ENCODE data around the gene FAM216A. TPM values are rescaled to one million over a fixed set of nuclear protein-coding genes. Genes with fewer than 3 reads are reported as not detected.

Gene FAM216A
- total RNA-seq, 2 experiments from 2014 or later: 77.1 to 77.3 TPM

GRCh38 chr12:110538869-110539622 lies 70.4 kb downstream of the FAM216A start:
- ChIA-PET CTCF (interaction anchor here (0.6 to 13.1 kb wide), 5 partner anchors 13 to 157 kb away, joined by 3 to 142 read pairs (median 3); no protein-coding TSS in a partner anchor), POLR2A (interaction anchor here (1.2 to 1.3 kb wide), 3 partner anchors 8 to 41 kb away, joined by 3 to 6 read pairs (median 4); no protein-coding TSS in a partner anchor)

More at GRCh38 chr12:110538869-110539622, 70.4 kb downstream of the FAM216A start:
- ATAC-seq (no peak), DNase-seq (no peak)
- peaks cover 36% of the 10 kb centered on the region for H3K4me1 Mint-ChIP-seq (ENCODE audit: low read depth)
- H3K36me3 Mint-ChIP-seq (ENCODE audit: low read depth): peaks cover 62% of the 10 kb centered on the region
- intact Hi-C loops (cut with micrococcal nuclease): no loop called here
- no peaks in the 10 kb centered on the region for H3K27me3 Mint-ChIP-seq
- no peaks in the 10 kb centered on the region for H3K9me3 Mint-ChIP-seq
- no peak overlapping the region for H3K4me3 Mint-ChIP-seq
- TF ChIP-seq CTCF (IDR thresholded peaks at IDR 0.05): no peak
- peak overlapping the region; percentile 63 for H3K27ac Mint-ChIP-seq

Other genes starting within 250 kb of the FAM216A start
- 100 to 1,000 TPM; 107 to 111 TPM for gene ATP2A2, start 187.6 kb upstream of the FAM216A start, total RNA-seq
- gene ANAPC7, start 65.1 kb upstream of the FAM216A start, total RNA-seq: 10 to 100 TPM; 44.9 to 52.9 TPM
- gene ARPC3, start 18.5 kb upstream of the FAM216A start, total RNA-seq: 100 to 1,000 TPM; 229 to 240 TPM
- gene GPN3, start 588 bp upstream of the FAM216A start, total RNA-seq: 10 to 100 TPM; 69.1 TPM
- 10 to 100 TPM; 71.7 to 76.4 TPM for gene VPS29, start 33.3 kb downstream of the FAM216A start, total RNA-seq
- 1 to 10 TPM; 1.7 to 1.9 TPM for gene RAD9B, start 33.5 kb downstream of the FAM216A start, total RNA-seq
- 10 to 100 TPM; 43.1 to 44.5 TPM for gene PPTC7, start 114.5 kb downstream of the FAM216A start, total RNA-seq
- gene TCTN1, start 145.3 kb downstream of the FAM216A start, total RNA-seq: 1 to 10 TPM; 7.9 to 8.6 TPM
- gene HVCN1, start 220.3 kb downstream of the FAM216A start, total RNA-seq: 10 to 100 TPM; 23.0 to 24.2 TPM